Astrocyte of the spinal cord (primary cell): ENCODE measurements around the gene TMEM97.
A peak's percentile ranks its signal among the peaks of the same experiment; 100 is the strongest.

Source experiments
- DNase-seq: peaks from one replicate; pipeline ENCODE4 v3.0.0; 2011; ENCODE audit warnings: low read depth, low spot score
- H3K4me3 ChIP-seq: 2 replicates; pipeline ENCODE4 v1.5.1; 2011; ENCODE audit warnings: low read depth, mild to moderate bottlenecking, low read length, moderate library complexity
- CTCF ChIP-seq: IDR thresholded peaks from 2 replicates; pipeline ENCODE4 v1.5.1; 2012; ENCODE audit warnings: low read depth, mild to moderate bottlenecking, low read length, inconsistent platforms
- in situ Hi-C: cut with HindIII; loops from 2 replicates; pipeline ENCODE4 v1.10.0; 2017; ENCODE audit warnings: low sequenced_read_pairs

TMEM97 gene

GRCh38 chr17:28369684-28370034, 50.7 kb downstream of the TMEM97 start:
- in situ Hi-C loops = no loop called here
- TF ChIP-seq CTCF = no peak
- DNase-seq = no peak

GRCh38 chr17:28370035-28370743, 51.2 kb downstream of the TMEM97 start, which contains the start of gene VTN:
Gene VTN (minus strand): TSS chr17:28370307. CDS start chr17:28370203, 104 bp downstream.
- TF ChIP-seq CTCF = no peak
- H3K4me3 ChIP-seq = peak within 1 kb of the TSS; percentile 60
- in situ Hi-C loops = no loop called here
- DNase-seq = no peak

More at GRCh38 chr17:28369684-28370034, 50.7 kb downstream of the TMEM97 start:
- no peak overlapping the region for H3K4me3 ChIP-seq

GRCh38 chr17:28370744-28371103, 51.7 kb downstream of the TMEM97 start:
- in situ Hi-C loops = no loop called here
- peak overlapping the region; percentile 60 for H3K4me3 ChIP-seq
- no peak for TF ChIP-seq CTCF
- DNase-seq = no peak

- peak within 1 kb of the TSS; percentile 60 for H3K4me3 ChIP-seq
- peak; percentile 92 for DNase-seq
- in situ Hi-C loops = no loop called here
- no peak for TF ChIP-seq CTCF
Observed at GRCh38 chr17:28371245-28372202, 52.5 kb downstream of the TMEM97 start, which contains the start of gene SARM1. Gene SARM1 (plus strand): TSS chr17:28371694. CDS start chr17:28372033, 339 bp downstream.

GRCh38 chr17:28372203-28372944, 53.4 kb downstream of the TMEM97 start:
- no peak for TF ChIP-seq CTCF
- DNase-seq = peak; percentile 33
- peak overlapping the region; percentile 60 for H3K4me3 ChIP-seq
- in situ Hi-C loops = no loop called here

GRCh38 chr17:28372945-28373274, 53.9 kb downstream of the TMEM97 start:
- H3K4me3 ChIP-seq = peak overlapping the region; percentile 60
- in situ Hi-C loops = no loop called here
- DNase-seq = no peak
- TF ChIP-seq CTCF = no peak
